PC-9 (cell line): ENCODE results near the gene RAB10.

ENCODE experiments used
- CTCF ChIP-seq: fragments of 200-600 bp; sonication (generic); conservative IDR thresholded peaks from 2 replicates; pipeline ENCODE4 v1.6.1; 2017; ENCODE audit warnings: mixed run types, antibody characterized with exemption, mild to moderate bottlenecking, moderate library complexity
- EZH2 ChIP-seq: fragments of 200-600 bp; sonication (generic); IDR thresholded peaks from 2 replicates; pipeline ENCODE4 v1.8.0; 2017; ENCODE audit warnings: antibody characterized with exemption, low read depth

GRCh38 chr2:26089337-26089736 is 55.5 kb downstream of the RAB10 start:
- TF ChIP-seq EZH2 = no peak
- no peak for TF ChIP-seq CTCF
